ENCODE data around the gene AFP. TPM values are rescaled to one million over a fixed set of nuclear protein-coding genes. Genes with fewer than 3 reads are reported as not detected.

Gene AFP
- polyA plus RNA-seq, 1 donor from 2014 or later: not detected

- H4K20me1 ChIP-seq (ENCODE audit: insufficient read depth): no peaks in the 10 kb centered on the region
- H3F3A ChIP-seq (ENCODE audit: insufficient read depth, low read length, poor library complexity, severe bottlenecking): no peaks in the 10 kb centered on the region
- H3K4me2 ChIP-seq (ENCODE audit: low read length): no peak overlapping the region
- no peak overlapping the region for H3K4me3 ChIP-seq (ENCODE audit: low read length)
- no peaks in the 10 kb centered on the region for H3K79me2 ChIP-seq (replicated peaks; ENCODE audit: insufficient read depth, low read length)
- no peaks in the 10 kb centered on the region for H3K36me3 ChIP-seq (ENCODE audit: insufficient read depth, low read length)
- H3K9me3 ChIP-seq (ENCODE audit: low read length): no peaks in the 10 kb centered on the region
- H3K27me3 ChIP-seq (ENCODE audit: insufficient read depth, low read depth, low read length): no peaks in the 10 kb centered on the region
- no peaks in the 10 kb centered on the region for H3K9me2 ChIP-seq (ENCODE audit: insufficient read depth, low read length)
- no peak for TF ChIP-seq EP300 (conservative IDR thresholded peaks at IDR 0.05; ENCODE audit: poor library complexity, severe bottlenecking)
- no peak for TF ChIP-seq EZH2 (IDR thresholded peaks at IDR 0.05; ENCODE audit: borderline replicate concordance, insufficient read depth, low read length, poor library complexity, severe bottlenecking)
- TF ChIP-seq SMC3 (conservative IDR thresholded peaks at IDR 0.05; ENCODE audit: poor library complexity): no peak
- TF ChIP-seq RAD21 (conservative IDR thresholded peaks at IDR 0.05): no peak
- TF ChIP-seq CTCF (IDR thresholded peaks at IDR 0.05; ENCODE audit: poor library complexity, severe bottlenecking): no peak
- no peak for TF ChIP-seq MXI1 (conservative IDR thresholded peaks at IDR 0.05; ENCODE audit: poor library complexity, severe bottlenecking)
- no peak for TF ChIP-seq POLR2AphosphoS5 (IDR thresholded peaks at IDR 0.05)
- TF ChIP-seq TAF1 (IDR thresholded peaks at IDR 0.05; ENCODE audit: low read depth): no peak
- no peak for TF ChIP-seq REST (IDR thresholded peaks at IDR 0.05; ENCODE audit: borderline replicate concordance)
- H3K9ac ChIP-seq (ENCODE audit: low read length): no peak overlapping the region
- no peak overlapping the region for H3K27ac ChIP-seq (ENCODE audit: low read length)
- no peak overlapping the region for H2AFZ ChIP-seq (ENCODE audit: low read depth, low read length)
Observed at GRCh38 chr4:73485596-73485995, 49.6 kb downstream of the AFP start.

DNA sequence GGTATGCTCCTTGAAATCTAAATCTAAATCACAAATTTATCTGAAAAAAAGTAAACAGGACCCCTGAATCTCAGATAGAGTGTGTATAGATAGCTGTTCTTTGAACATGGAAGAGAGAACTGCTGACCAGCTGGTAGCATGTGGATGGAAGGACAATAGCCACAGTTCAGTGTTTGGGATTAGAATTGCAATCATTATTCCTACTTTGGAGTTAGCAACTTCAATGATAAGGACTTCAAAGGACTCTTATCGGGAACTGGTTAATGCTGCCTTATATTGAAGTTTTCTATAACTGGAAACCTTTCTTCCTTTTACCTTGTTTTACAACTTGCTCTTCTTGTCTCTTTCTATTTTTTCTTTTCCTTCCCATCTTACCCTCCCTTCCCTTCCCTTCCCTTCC, 50.5 kb downstream of the AFP start:
- H3K9me2 ChIP-seq (ENCODE audit: insufficient read depth, low read length): no peaks in the 10 kb centered on the region
- TF ChIP-seq TAF1 (IDR thresholded peaks at IDR 0.05; ENCODE audit: low read depth): no peak
- H3K36me3 ChIP-seq (ENCODE audit: insufficient read depth, low read length): no peaks in the 10 kb centered on the region
- no peak overlapping the region for H2AFZ ChIP-seq (ENCODE audit: low read depth, low read length)
- no peaks in the 10 kb centered on the region for H3K9me3 ChIP-seq (ENCODE audit: low read length)
- no peaks in the 10 kb centered on the region for H3K79me2 ChIP-seq (replicated peaks; ENCODE audit: insufficient read depth, low read length)
- H3K4me2 ChIP-seq (ENCODE audit: low read length): no peak overlapping the region
- no peaks in the 10 kb centered on the region for H3K27me3 ChIP-seq (ENCODE audit: insufficient read depth, low read depth, low read length)
- no peak overlapping the region for H3K27ac ChIP-seq (ENCODE audit: low read length)
- no peaks in the 10 kb centered on the region for H4K20me1 ChIP-seq (ENCODE audit: insufficient read depth)
- H3K4me3 ChIP-seq (ENCODE audit: low read length): no peak overlapping the region
- H3K9ac ChIP-seq (ENCODE audit: low read length): no peak overlapping the region
- H3F3A ChIP-seq (ENCODE audit: insufficient read depth, low read length, poor library complexity, severe bottlenecking): no peaks in the 10 kb centered on the region

- Histone ChIP-seq H3K4me3 (ENCODE audit: low read length) (no peak overlapping the region), H4K20me1 (ENCODE audit: insufficient read depth) (no peaks in the 10 kb centered on the region), H2AFZ (ENCODE audit: low read depth, low read length) (no peak overlapping the region), H3K9ac (ENCODE audit: low read length) (no peak overlapping the region), H3K27ac (ENCODE audit: low read length) (no peak overlapping the region), H3K79me2 (replicated peaks; ENCODE audit: insufficient read depth, low read length) (no peaks in the 10 kb centered on the region), H3F3A (ENCODE audit: insufficient read depth, low read length, poor library complexity, severe bottlenecking) (no peaks in the 10 kb centered on the region), H3K9me3 (ENCODE audit: low read length) (no peaks in the 10 kb centered on the region), H3K4me2 (ENCODE audit: low read length) (no peak overlapping the region), H3K36me3 (ENCODE audit: insufficient read depth, low read length) (no peaks in the 10 kb centered on the region), H3K27me3 (ENCODE audit: insufficient read depth, low read depth, low read length) (no peaks in the 10 kb centered on the region), H3K9me2 (ENCODE audit: insufficient read depth, low read length) (no peaks in the 10 kb centered on the region)
- TF ChIP-seq RAD21 (conservative IDR thresholded peaks at IDR 0.05): no peak
- TF ChIP-seq EP300 (conservative IDR thresholded peaks at IDR 0.05; ENCODE audit: poor library complexity, severe bottlenecking): peak; percentile 30
- TF ChIP-seq POLR2AphosphoS5 (IDR thresholded peaks at IDR 0.05): peak; percentile 69
Observed at GRCh38 chr4:73487233-73487632, 51.2 kb downstream of the AFP start.

Measured in neural cell (in vitro differentiated cells).